HFF-Myc (cell line): ENCODE data around the gene BEND4.

Experiments used
- DNase-seq: peaks from one replicate; pipeline ENCODE4 v3.0.0-alpha.2; 2011; ENCODE audit warnings: low read depth; ENCODE audit errors: extremely low read depth
- H3K4me3 ChIP-seq: replicated peaks from 2 replicates; pipeline ENCODE4 v1.5.1; 2011; ENCODE audit warnings: low read depth, mild to moderate bottlenecking, control low read depth, low read length
- TF ChIP-seq, protein P1 (sequence below): IDR thresholded peaks from 2 replicates; pipeline ENCODE4 v1.5.1; 2012; ENCODE audit warnings: mild to moderate bottlenecking, low read depth, low read length, control low read depth; ENCODE audit errors: missing control alignments

The BEND4 gene

GRCh38 chr4:42159271-42160001 lies 7.0 kb upstream of the BEND4 start:
- no peak overlapping the region for H3K4me3 ChIP-seq
- no peak for DNase-seq
- TF ChIP-seq, protein P1, sequence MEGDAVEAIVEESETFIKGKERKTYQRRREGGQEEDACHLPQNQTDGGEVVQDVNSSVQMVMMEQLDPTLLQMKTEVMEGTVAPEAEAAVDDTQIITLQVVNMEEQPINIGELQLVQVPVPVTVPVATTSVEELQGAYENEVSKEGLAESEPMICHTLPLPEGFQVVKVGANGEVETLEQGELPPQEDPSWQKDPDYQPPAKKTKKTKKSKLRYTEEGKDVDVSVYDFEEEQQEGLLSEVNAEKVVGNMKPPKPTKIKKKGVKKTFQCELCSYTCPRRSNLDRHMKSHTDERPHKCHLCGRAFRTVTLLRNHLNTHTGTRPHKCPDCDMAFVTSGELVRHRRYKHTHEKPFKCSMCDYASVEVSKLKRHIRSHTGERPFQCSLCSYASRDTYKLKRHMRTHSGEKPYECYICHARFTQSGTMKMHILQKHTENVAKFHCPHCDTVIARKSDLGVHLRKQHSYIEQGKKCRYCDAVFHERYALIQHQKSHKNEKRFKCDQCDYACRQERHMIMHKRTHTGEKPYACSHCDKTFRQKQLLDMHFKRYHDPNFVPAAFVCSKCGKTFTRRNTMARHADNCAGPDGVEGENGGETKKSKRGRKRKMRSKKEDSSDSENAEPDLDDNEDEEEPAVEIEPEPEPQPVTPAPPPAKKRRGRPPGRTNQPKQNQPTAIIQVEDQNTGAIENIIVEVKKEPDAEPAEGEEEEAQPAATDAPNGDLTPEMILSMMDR, result no peak

DNA sequence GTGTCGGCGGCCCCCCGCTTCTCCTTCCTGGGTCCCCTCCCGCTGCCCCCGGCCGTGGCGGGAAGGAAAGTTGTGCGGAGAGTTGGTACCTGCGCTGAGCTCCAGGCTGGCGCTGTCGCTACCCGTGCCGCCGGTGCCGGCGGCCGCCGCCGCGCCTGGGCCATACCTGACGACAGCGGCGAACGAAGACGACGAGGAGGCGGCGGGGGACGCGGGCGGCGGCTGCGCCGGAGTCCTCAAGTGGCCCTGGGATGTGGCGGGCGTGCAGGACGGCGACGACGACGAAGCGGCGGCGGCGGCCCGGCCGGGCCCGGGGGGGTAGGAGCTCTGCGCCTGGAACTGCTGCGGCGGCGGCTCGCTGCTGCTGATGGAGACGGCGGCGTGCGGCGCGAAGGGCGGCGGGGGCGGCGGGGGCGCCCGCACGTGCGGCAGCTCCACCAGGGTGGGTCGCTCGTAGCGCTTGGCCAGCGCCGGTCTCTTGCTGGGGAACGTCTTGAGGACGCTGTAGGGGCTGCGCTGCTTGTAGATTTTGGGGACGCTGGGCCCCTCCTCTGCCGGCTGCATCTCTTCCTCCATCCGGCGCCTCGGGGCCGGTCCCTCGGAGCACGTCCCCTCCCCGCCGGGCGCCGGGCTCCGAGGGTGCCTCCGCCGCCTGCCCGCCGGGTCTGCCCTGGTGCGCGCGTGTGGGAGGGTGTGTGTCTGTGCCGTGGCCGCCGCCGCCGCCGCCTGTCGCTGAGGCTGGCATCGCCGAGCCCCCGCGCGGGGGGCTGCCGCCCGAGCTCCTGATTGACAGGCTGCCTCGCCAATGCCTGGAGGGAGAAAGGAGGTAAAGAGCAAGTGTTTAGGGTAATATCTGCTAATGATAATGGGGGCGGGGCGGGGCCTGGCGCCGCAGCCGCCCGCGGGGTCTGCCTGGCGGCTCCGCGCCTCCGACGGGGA lies 618 bp downstream of the BEND4 start:
- H3K4me3 ChIP-seq, result no peak overlapping the region
- DNase-seq, result no peak
- TF ChIP-seq, protein P1, result no peak

- H3K4me3 ChIP-seq, result no peak overlapping the region
- no peak for DNase-seq
Observed at GRCh38 chr4:42150653-42151567, 1.5 kb downstream of the BEND4 start.

DNA sequence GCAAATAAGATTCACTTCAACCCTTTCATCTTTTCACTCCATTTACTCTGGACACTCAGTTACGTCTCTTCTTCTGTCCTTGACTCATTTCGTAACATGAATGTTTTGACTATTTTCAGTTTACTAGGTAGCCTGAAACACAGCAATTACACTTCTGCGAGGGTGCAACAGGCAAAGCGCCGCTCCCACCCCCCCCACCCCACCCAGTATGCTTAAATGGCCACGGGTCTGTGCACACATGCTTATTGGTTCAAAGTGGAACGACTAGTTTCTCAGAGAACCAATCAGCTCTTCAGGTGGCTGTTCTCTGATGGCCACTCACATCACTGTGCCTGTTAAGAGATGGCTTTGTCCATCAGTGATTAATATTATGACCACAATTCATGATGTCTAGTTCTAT lies 3.5 kb downstream of the BEND4 start:
- TF ChIP-seq, protein P1, result no peak
- DNase-seq, result no peak

More at GRCh38 chr4:42150653-42151567, 1.5 kb downstream of the BEND4 start:
- TF ChIP-seq, protein P1, result no peak

DNA sequence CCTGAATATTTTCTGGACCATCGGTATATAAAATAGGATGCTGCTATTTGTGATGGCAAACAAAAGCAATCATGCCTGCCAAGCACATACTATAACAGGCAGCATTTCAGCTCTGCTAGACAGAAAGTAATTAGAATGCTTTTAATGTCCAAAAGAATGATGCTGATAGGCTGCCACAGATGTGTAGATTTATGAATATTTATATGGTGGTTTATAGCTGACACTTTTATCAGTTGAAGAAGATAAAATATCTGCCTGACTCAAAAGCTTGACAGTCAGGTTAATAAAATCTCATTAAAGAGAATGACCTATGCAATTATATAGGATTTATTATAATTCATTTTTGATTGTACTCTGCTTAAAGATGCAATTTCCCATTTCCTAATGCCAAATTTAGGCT lies 4.0 kb downstream of the BEND4 start:
- TF ChIP-seq, protein P1, result no peak
- no peak for DNase-seq
- no peak overlapping the region for H3K4me3 ChIP-seq

More for the DNA sequence above, 3.5 kb downstream of the BEND4 start:
- H3K4me3 ChIP-seq, result no peak overlapping the region

DNA sequence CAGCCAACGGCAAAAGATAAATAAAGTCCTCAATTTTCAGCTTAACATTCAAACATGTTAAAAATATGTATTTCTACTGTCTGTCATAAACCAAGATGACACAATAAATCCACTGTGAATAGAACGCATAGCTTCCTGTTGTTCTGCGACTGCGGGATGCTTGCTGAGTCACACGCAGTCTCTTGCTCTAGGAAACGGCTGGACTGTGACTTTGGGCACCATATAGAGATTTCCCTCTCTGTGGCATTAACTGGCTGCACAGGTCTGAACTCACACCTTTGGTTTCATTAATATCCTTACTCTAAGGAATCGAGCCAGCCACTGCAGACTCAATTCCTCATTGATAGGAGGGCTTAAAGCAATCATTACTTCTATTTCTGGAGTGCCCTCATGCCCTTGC lies 8.4 kb downstream of the BEND4 start:
- TF ChIP-seq, protein P1, result no peak
- DNase-seq, result no peak
- no peak overlapping the region for H3K4me3 ChIP-seq
